ENCODE results near the gene FLT1. TPM values are rescaled to one million over a fixed set of nuclear protein-coding genes. Genes with fewer than 3 reads are reported as not detected.

Gene FLT1
- total RNA-seq, 1 donor from 2014 or later, result 46.0 TPM

- Histone ChIP-seq H3K27ac (no peak overlapping the region), H3K9me3 (no peaks in the 10 kb centered on the region), H3K4me1 (no peaks in the 10 kb centered on the region), H3K27me3 (no peaks in the 10 kb centered on the region), H3K4me3 (no peak overlapping the region), H3K36me3 (no peaks in the 10 kb centered on the region)
- DNase-seq (ENCODE audit: low spot score in 2 of 2), result no peak
- no peak for TF ChIP-seq CTCF (IDR thresholded peaks at IDR 0.05)
- intact Hi-C loops (cut with DNase I), result no loop called here
These were observed 139.0 kb downstream of the FLT1 start for GRCh38 chr13:28355822-28356371.

- intact Hi-C loops (cut with DNase I), result no loop called here
- H3K4me3 ChIP-seq, result no peak overlapping the region
- no peaks in the 10 kb centered on the region for H3K36me3 ChIP-seq
- H3K4me1 ChIP-seq, result no peaks in the 10 kb centered on the region
- no peak for DNase-seq (ENCODE audit: low spot score in 2 of 2)
- no peaks in the 10 kb centered on the region for H3K9me3 ChIP-seq
- H3K27ac ChIP-seq, result no peak overlapping the region
- no peak for TF ChIP-seq CTCF (IDR thresholded peaks at IDR 0.05)
- H3K27me3 ChIP-seq, result no peaks in the 10 kb centered on the region
These were observed 139.7 kb downstream of the FLT1 start for GRCh38 chr13:28355046-28355821.

- H3K36me3 ChIP-seq, result no peaks in the 10 kb centered on the region
- TF ChIP-seq CTCF (IDR thresholded peaks at IDR 0.05), result no peak
- H3K4me1 ChIP-seq, result no peaks in the 10 kb centered on the region
- H3K27ac ChIP-seq, result no peak overlapping the region
- DNase-seq (ENCODE audit: low spot score in 2 of 2), result no peak
- H3K4me3 ChIP-seq, result no peak overlapping the region
- no peaks in the 10 kb centered on the region for H3K27me3 ChIP-seq
- intact Hi-C loops (cut with DNase I), result no loop called here
- H3K9me3 ChIP-seq, result no peaks in the 10 kb centered on the region
These were observed 141.2 kb downstream of the FLT1 start for GRCh38 chr13:28353679-28354078.

- Histone ChIP-seq H3K27me3 (no peaks in the 10 kb centered on the region), H3K4me1 (no peaks in the 10 kb centered on the region), H3K9me3 (no peaks in the 10 kb centered on the region), H3K36me3 (no peaks in the 10 kb centered on the region), H3K27ac (no peak overlapping the region), H3K4me3 (no peak overlapping the region)
- TF ChIP-seq CTCF (IDR thresholded peaks at IDR 0.05), result no peak
- intact Hi-C loops (cut with DNase I), result no loop called here
- DNase-seq (ENCODE audit: low spot score in 2 of 2), result no peak
These were observed 144.8 kb downstream of the FLT1 start for GRCh38 chr13:28349907-28350654.

GRCh38 chr13:28349371-28349770 is 145.6 kb downstream of the FLT1 start:
- no peak for DNase-seq (ENCODE audit: low spot score in 2 of 2)
- Histone ChIP-seq H3K4me1 (no peaks in the 10 kb centered on the region), H3K36me3 (no peaks in the 10 kb centered on the region), H3K9me3 (no peaks in the 10 kb centered on the region), H3K4me3 (no peak overlapping the region), H3K27ac (no peak overlapping the region), H3K27me3 (no peaks in the 10 kb centered on the region)
- no peak for TF ChIP-seq CTCF (IDR thresholded peaks at IDR 0.05)
- intact Hi-C loops (cut with DNase I), result no loop called here

Data from ascending aorta (tissue), 2 donors.